Muscle layer of duodenum (tissue), 2 donors: ENCODE measurements around the gene WDR83.
A peak's percentile ranks its signal among the peaks of the same experiment; 100 is the strongest.
"Not testable (repeated sequence)": the region's sequence is repeated elsewhere in the genome, so short reads cannot be mapped to it uniquely, and the experiment has no call there.

Source experiments
- H3K27ac ChIP-seq: one replicate; pipeline ENCODE4 v1.7.0; 2013; ENCODE audit warnings: mild to moderate bottlenecking, low read length
- H3K27me3 ChIP-seq: one replicate; pipeline ENCODE4 v1.7.0; 2013; ENCODE audit warnings: low read depth, mild to moderate bottlenecking, control low read depth, low read length
- H3K36me3 ChIP-seq, 2 donors: one replicate each; pipeline ENCODE4 v1.7.0; 2013; ENCODE audit warnings: low read length in 2 of 2, control low read depth in 1 of 2, mild to moderate bottlenecking in 1 of 2; ENCODE audit not compliant: insufficient read depth in 2 of 2, control insufficient read depth in 1 of 2
- H3K4me1 ChIP-seq, 2 donors: one replicate each; pipeline ENCODE4 v1.7.0; 2013; ENCODE audit warnings: low read length in 2 of 2, mild to moderate bottlenecking in 2 of 2, control low read depth in 1 of 2, moderate library complexity in 1 of 2; ENCODE audit not compliant: insufficient read depth in 2 of 2, control insufficient read depth in 1 of 2
- H3K4me3 ChIP-seq, 2 donors: one replicate each; pipeline ENCODE4 v1.7.0; 2013; ENCODE audit warnings: low read length in 2 of 2, low read depth in 1 of 2, mild to moderate bottlenecking in 1 of 2
- H3K9me3 ChIP-seq, 2 donors: one replicate each; pipeline ENCODE4 v1.7.0; 2013; ENCODE audit warnings: low read length in 2 of 2, control low read depth in 1 of 2, mild to moderate bottlenecking in 1 of 2; ENCODE audit not compliant: control insufficient read depth in 1 of 2
- donor health status: healthy.

Gene WDR83, protein sequence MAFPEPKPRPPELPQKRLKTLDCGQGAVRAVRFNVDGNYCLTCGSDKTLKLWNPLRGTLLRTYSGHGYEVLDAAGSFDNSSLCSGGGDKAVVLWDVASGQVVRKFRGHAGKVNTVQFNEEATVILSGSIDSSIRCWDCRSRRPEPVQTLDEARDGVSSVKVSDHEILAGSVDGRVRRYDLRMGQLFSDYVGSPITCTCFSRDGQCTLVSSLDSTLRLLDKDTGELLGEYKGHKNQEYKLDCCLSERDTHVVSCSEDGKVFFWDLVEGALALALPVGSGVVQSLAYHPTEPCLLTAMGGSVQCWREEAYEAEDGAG

DNA sequence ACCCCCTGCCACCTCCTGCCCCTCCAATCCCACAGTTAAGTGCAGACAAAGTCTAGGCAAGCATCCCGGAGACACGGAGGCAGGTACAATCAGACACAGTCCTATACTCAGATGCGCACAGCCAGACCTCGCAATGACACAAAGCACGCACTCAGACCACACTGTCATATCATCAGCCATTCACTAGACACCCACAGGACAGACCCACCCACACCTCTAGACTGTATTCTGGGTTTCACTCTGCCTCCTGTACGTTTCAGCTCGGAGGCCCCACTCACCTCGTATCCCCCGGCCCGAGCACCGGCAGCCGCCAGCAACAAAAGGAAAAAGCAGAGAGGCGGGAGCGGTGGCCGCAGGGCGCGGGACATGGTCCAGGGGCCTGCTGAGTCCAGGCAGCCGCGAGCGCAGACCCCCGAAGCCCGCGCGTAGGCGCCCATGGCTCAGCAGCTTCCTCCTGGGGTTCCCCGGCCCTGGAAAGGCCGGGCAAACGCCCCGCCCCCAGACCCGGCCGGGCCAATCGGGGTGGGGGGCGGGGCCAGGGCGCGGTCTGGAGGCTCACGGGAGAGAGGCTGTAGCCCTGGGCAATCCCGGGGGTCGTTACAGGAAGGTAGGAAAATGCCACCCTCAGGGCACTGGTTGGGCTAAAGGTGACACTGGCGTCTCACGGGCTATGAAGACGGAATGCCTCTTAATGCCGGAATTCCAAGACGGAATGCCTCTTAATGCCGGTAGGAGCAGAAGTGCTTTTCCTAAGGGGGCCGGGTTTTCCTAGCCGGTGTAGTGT, at the start of gene WDR83, which contains the start of gene MAN2B1:
Gene WDR83 (plus strand): TSS at position 543 of the 784 bp plus-strand sequence. CDS start 2,984 bp downstream, outside the sequence.
Gene MAN2B1 (minus strand): TSS at position 478 of the 784 bp plus-strand sequence. CDS start 41 bp downstream, at position 437.
- Histone ChIP-seq H3K27ac (peak within 1 kb of the TSS; percentile 63), H3K36me3 (peaks cover 10 to 26% of the 10 kb centered on the region in 2 donors), H3K9me3 (no peaks in the 10 kb centered on the region), H3K27me3 (no peaks in the 10 kb centered on the region), H3K4me1 (peaks cover 19 to 46% of the 10 kb centered on the region in 2 donors), H3K4me3 (peak within 1 kb of the TSS; percentile 97 to 100)

DNA sequence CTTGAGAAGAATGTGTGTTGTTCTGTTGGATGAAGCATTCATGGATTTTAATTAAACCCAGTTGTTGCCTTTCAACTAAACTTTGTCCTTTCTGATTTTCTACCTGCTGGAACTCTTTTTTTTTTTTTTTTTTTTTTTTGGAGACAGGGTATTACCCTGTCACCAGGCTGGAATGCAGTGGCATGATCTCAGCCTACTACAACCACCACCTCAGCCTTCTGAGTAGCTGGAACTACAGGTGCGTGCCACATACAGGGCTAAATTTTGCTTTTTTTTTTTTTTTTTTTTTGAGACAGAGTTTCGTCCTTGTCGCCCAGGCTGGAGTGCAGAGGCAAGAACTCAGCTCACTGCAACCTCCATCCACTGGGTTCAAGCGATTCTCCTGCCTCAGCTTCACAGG, 49.0 kb upstream of the WDR83 start:
- Histone ChIP-seq H3K4me1 (peaks cover 0 to 29% of the 10 kb centered on the region in 2 donors), H3K27ac (no peak overlapping the region), H3K4me3 (no peak overlapping the region), H3K9me3 (no peaks in the 10 kb centered on the region), H3K36me3 (peaks cover 5 to 9% of the 10 kb centered on the region in 2 donors), H3K27me3 (no peaks in the 10 kb centered on the region)

DNA sequence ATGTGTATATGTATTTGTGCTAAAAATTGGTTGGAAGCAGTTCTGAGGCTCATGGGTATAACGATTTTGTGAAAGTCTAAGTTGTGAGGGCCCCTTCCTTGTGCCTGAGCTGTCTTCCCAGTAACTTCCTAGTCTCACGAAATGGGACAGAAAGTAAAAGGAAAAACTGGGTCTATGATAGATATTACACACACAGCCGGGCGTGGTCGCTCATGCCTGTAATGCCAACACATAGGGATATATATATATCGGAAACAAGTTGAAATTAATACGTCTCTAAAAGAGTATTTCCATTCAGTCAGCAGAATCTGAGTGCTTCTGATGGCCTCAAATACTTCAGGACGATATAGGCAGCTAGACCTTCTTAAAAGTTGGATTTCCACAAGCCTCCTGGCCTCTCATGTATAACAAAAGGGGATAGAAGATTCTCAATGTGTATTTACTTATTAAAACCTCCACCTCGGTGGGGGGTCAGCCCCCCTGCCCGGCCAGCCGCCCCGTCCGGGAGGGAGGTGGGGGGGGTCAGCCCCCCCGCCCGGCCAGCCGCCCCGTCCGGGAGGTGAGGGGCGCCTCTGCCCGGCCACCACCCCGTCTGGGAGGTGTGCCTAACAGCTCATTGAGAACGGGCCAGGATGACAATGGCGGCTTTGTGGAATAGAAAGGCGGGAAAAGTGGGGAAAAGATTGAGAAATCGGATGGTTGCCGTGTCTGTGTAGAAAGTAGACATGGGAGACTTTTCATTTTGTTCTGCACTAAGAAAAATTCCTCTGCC, 45.2 kb upstream of the WDR83 start:
- H3K4me3 ChIP-seq, H3K27ac ChIP-seq, H3K9me3 ChIP-seq, H3K4me1 ChIP-seq, H3K27me3 ChIP-seq: not testable (repeated sequence)
- peaks cover 2 to 13% of the 10 kb centered on the region in 2 donors for H3K36me3 ChIP-seq

DNA sequence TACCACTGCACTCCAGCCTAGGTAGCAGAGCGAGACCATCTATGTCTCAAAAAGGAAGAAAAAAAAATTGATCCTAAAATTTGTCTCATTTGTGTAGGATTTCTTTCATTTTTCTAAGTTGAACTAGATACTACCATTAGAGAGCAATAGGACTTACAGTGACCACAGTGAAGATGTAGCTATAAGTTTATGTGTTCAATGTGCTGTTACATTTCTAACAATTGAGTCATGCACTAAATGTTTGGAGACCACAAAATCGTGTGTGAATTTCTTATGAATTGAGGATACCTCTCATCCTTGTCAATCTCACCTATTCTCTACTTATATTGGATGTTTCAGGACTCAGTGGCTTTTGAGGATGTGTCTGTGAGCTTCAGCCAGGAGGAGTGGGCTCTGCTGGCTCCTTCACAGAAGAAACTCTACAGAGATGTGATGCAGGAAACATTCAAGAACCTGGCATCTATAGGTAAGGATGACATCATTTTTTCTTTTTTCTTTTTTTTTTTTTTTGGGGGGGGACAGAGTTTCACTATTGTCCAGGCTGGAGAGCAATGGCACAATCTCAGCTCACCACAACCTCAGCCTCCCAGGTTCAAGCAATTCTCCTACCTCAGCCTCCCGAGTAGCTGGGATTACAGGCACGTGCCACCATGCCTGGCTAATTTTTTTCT, 43.1 kb upstream of the WDR83 start:
- H3K4me3 ChIP-seq, result no peak overlapping the region
- H3K27me3 ChIP-seq, result no peaks in the 10 kb centered on the region
- H3K27ac ChIP-seq, result no peak overlapping the region
- peaks cover 7 to 11% of the 10 kb centered on the region in 2 donors for H3K9me3 ChIP-seq
- H3K4me1 ChIP-seq, result no peaks in the 10 kb centered on the region
- H3K36me3 ChIP-seq, result peaks cover 15 to 33% of the 10 kb centered on the region in 2 donors

DNA sequence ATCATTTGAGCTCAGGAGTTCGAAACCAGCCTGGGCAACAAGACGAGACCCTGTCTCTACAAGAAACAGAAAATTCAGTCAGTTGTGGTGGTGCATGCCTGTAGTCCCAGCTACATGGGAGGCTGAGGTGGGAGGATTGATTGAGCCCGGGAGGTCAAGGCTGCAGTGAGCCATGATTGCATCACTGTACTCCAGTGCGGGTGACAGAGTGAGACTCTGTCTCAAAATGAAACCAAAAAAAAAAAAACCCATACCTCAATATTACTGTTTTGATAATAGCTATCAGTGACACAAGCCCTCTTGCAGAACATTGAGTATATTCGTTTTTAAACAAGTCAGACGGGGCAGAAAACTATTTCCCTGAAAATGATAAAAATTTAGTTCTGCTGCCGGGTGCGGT, 39.6 kb upstream of the WDR83 start:
- H3K4me1 ChIP-seq, result no peaks in the 10 kb centered on the region
- peaks cover 11% of the 10 kb centered on the region in 2 donors for H3K9me3 ChIP-seq
- no peak overlapping the region for H3K4me3 ChIP-seq
- H3K27me3 ChIP-seq, result no peaks in the 10 kb centered on the region
- H3K27ac ChIP-seq, result no peak overlapping the region
- peaks cover 27 to 43% of the 10 kb centered on the region in 2 donors for H3K36me3 ChIP-seq

DNA sequence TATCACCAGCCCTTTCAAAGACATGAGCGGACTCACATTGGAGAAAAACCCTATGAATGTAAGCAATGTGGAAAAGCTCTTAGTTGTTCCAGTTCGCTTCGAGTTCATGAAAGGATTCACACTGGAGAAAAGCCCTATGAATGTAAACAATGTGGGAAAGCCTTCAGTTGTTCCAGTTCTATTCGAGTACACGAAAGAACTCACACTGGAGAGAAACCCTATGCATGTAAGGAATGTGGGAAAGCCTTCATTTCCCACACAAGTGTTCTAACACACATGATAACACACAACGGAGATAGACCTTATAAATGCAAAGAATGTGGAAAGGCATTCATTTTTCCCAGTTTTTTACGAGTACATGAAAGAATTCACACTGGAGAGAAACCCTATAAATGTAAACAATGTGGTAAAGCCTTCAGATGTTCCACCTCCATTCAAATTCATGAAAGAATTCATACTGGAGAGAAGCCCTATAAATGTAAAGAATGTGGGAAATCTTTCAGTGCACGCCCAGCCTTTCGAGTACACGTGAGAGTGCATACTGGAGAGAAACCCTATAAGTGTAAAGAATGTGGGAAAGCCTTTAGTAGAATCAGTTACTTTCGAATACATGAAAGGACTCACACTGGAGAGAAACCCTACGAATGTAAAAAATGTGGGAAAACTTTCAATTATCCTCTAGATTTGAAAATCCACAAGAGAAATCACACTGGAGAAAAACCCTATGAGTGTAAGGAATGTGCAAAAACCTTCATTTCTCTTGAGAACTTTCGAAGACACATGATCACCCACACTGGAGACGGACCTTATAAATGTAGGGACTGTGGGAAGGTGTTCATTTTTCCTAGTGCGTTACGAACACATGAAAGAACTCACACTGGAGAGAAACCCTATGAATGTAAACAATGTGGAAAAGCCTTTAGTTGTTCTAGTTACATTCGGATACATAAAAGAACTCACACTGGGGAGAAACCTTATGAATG, 38.3 kb upstream of the WDR83 start:
- Histone ChIP-seq H3K4me3 (peak overlapping the region in 1 of 2 donors; percentile 12), H3K27me3 (no peaks in the 10 kb centered on the region), H3K36me3 (peaks cover 27 to 43% of the 10 kb centered on the region in 2 donors), H3K9me3 (peaks cover 11% of the 10 kb centered on the region in 2 donors), H3K4me1 (no peaks in the 10 kb centered on the region), H3K27ac (no peak overlapping the region)

DNA sequence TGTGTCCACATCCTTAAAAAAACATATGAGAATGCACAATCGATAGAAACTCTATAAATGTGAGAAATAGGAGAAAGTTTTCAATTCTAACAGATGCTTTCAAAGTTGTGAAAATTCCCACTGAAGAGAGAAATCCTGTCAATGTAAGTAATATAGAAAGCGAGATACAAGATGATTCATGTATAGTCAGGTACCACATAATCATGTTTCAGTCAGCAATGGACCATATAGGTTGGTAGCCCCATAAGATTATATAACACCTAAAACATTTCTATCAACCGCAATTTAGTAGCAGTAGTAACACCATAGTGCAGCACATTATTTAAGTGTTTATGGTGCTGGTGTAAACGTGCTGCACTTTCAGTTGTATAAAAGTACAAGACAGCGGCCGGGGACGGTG, 37.4 kb upstream of the WDR83 start:
- peaks cover 11% of the 10 kb centered on the region in 2 donors for H3K9me3 ChIP-seq
- H3K27me3 ChIP-seq, result no peaks in the 10 kb centered on the region
- no peak overlapping the region for H3K27ac ChIP-seq
- peaks cover 27 to 43% of the 10 kb centered on the region in 2 donors for H3K36me3 ChIP-seq
- H3K4me1 ChIP-seq, result no peaks in the 10 kb centered on the region
- peak overlapping the region in 1 of 2 donors; percentile 12 for H3K4me3 ChIP-seq

DNA sequence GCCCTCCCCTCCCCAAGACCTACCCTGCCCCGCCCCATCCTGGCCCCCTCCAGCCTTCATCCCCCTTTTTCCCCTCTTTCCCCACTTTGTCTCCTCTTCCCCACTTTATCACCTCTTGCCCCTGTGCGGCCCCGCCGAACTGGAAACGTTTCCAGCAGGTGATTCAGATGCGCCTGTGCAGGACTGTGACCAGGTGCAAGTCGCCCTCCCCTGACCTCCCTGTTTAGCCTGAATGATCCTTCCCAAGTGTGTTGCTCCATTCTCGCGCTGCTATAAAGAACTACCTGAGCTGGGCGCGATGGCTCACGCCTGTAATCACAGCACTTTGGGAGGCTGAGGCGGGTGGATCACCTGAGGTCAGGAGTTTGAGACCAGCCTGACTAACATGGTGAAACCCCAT, 30.0 kb upstream of the WDR83 start:
- no peaks in the 10 kb centered on the region for H3K36me3 ChIP-seq
- H3K4me3 ChIP-seq, result no peak overlapping the region
- peaks cover 0 to 6% of the 10 kb centered on the region in 2 donors for H3K4me1 ChIP-seq
- H3K27ac ChIP-seq, result no peak overlapping the region
- H3K27me3 ChIP-seq, result no peaks in the 10 kb centered on the region
- no peaks in the 10 kb centered on the region for H3K9me3 ChIP-seq

DNA sequence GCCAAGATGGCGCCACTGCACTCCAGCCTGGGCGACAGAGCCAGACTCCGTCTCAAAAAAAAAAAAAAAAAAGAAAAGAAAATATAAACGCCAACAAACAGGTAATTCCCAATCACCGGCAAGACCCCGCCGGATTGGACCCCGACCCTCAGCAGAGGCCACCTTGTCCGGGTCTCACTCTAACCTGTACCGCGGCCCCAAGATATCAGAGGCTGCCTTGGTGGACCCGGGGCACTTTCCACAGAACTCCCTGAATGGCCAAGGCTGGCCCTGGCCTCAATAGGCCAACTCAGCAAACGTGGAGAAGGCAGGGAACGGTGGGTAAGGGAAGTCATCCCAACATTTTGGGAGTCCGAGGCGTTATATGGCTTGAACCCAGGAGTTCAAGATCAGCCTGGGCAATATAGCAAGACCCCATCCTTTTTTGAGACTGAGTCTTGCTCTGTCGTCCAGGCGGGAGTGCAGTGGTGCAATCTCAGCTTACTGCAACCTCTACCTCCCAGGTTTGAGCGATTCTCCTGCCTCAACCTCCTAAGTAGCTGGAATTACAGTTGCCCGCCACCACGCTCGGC, 27.9 kb upstream of the WDR83 start:
- Histone ChIP-seq H3K4me3 (no peak overlapping the region), H3K27me3 (no peaks in the 10 kb centered on the region), H3K4me1 (peaks cover 0 to 6% of the 10 kb centered on the region in 2 donors), H3K36me3 (no peaks in the 10 kb centered on the region), H3K9me3 (no peaks in the 10 kb centered on the region), H3K27ac (no peak overlapping the region)
